Dedifferentiated amniotic fluid mesenchymal stem cell (primary cell): ENCODE data around the gene MAFG.

Source experiments
- DNase-seq: peaks from one replicate; pipeline ENCODE4 v3.0.0-alpha.2; 2016; ENCODE audit errors: extremely low spot score

The MAFG gene

DNA sequence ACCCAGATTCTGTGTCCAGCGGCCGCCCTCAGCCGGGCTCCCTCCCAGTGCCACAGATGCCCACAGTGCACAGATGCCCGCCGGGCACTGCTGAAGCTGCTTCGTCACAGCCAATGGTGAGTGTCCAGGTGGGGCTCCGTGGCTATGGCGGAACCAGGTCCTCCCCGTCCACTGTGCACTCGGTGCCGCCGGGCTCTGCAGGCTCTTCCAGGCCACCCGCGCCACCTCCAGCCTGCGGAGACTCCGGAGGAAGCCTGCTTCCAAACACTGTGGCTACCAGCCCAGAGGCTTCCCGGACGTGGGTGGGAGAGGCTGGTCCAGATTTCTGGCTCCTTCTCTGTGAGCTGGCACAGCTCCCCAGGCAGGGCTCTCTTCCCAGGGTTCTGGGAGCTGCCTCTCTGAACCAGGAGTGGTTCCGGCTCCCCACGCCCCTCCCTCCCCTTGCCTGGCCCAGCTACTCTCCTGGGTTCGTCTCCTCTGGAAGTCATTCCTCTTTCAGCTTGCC lies 12.4 kb upstream of the MAFG start:
- no peak for DNase-seq

DNA sequence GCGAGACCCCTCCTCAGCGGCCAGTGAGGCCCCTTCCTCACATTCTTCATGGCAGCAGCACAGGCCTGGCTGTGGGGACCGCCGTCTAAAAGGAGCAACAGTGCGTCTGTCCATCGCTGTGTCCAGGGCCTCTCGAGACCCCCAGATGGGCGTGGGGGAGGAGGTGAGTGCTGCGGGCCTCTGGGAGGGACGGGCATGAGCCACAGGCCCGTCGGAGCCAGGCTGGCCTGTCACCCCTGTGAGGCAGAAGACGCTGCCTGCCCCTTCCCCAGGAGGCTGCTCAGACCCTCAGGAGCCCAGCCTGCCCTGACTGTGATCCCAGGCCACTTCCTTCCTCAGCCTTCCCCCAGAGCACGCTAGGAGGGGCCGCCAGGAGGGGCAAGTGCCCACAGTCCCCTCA lies 11.7 kb upstream of the MAFG start:
- DNase-seq: no peak

- no peak for DNase-seq
Measured at GRCh38 chr17:81935709-81936084, 8.2 kb upstream of the MAFG start.

GRCh38 chr17:81934850-81935708 lies 7.5 kb upstream of the MAFG start:
- no peak for DNase-seq

DNA sequence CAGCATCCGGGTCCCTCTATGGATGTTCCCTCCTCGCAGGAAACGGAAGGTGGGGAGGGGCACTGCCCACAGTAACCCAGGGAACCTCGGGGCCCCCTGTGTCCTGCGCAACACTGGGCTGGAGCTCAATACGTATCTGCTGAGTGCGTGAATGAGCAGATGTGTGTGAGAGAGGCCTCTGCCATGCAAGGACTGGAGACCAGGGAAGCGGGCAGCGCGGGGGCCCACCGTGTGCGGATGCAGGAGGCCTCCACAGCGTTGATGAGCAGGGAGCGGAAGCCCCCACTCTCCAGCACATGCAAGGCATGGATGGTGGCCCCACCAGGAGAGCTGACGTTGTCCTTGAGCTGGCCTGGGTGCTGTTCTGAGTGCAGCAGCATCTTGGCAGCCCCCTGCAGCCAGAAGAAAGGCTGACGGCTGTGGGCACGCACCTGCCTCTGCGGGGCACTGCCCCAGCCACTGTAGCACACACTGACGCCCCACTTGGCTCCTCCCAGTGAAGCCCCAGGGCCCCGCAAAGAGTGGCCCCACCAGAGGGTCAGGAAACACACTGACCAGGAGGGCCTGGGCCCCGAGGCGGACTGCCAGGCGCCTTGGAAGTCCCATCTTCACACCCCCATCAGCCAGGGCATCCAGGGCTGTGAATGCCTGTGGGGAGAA lies 6.7 kb upstream of the MAFG start:
- DNase-seq: no peak

DNA sequence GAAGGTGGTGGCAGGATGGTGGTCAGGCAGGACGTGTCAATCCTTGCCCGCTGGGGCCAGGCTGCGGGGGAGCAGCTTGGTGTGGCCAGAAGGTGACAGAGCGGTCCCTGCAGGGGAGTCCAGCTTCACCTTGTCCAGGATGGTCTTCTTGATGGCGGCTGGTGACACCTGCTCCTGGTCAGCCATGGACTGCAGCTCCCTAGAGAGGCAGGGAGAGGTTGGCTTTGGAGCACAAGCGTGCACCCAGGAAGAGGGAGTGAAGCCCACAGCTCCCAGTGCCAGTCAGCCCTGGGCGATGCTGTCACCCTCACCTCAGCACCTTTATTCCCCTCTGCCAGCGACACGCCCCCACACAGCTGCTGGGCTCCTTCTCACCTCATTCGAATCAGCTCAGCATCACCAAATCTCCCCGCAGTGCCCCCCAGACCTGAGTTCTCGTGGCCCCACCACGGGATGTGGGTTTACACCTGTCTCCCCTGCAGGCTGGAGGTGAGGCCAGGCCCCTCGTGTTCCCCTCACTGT lies 5.7 kb upstream of the MAFG start:
- DNase-seq: no peak

GRCh38 chr17:81932333-81932983 lies 4.9 kb upstream of the MAFG start:
- DNase-seq: no peak

DNA sequence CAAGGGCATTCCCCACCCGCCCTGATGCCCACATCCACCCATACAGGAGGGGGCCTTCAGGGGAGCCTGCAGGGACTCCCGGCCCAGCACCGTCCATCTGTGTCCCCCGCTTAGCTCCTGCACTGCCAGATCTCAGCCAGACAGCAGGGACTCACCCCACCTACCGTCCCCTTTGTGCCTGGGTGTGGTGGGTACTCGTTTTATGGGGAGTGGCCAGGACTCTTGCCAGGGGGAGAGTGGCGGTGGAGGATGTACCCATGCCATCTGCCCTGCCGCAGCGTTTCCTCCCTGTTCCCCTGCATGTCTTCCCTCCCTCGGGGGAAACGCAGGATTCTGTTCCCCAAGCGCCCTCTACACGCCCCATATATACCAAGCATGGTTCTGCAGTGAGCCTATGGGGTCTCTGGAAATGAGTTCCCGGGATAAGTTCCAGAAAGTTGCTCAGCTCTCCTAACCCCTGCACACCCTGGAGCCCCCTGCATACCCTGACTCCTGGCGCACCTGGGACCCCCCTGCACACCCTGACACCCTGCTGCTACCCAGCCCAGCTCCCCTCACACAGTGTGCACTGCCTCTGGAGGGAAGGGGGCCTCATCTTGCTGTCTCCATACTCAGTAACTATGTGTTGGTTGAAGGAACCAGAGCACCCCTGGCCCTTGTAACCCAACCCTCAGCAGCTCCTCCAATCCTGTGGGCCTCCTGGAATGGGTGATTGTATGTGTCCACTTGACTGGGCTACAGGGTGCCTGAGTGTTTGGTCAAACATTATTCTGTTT lies 4.2 kb upstream of the MAFG start:
- no peak for DNase-seq

- no peak for DNase-seq
Measured at GRCh38 chr17:81931189-81931556, 3.6 kb upstream of the MAFG start.

DNA sequence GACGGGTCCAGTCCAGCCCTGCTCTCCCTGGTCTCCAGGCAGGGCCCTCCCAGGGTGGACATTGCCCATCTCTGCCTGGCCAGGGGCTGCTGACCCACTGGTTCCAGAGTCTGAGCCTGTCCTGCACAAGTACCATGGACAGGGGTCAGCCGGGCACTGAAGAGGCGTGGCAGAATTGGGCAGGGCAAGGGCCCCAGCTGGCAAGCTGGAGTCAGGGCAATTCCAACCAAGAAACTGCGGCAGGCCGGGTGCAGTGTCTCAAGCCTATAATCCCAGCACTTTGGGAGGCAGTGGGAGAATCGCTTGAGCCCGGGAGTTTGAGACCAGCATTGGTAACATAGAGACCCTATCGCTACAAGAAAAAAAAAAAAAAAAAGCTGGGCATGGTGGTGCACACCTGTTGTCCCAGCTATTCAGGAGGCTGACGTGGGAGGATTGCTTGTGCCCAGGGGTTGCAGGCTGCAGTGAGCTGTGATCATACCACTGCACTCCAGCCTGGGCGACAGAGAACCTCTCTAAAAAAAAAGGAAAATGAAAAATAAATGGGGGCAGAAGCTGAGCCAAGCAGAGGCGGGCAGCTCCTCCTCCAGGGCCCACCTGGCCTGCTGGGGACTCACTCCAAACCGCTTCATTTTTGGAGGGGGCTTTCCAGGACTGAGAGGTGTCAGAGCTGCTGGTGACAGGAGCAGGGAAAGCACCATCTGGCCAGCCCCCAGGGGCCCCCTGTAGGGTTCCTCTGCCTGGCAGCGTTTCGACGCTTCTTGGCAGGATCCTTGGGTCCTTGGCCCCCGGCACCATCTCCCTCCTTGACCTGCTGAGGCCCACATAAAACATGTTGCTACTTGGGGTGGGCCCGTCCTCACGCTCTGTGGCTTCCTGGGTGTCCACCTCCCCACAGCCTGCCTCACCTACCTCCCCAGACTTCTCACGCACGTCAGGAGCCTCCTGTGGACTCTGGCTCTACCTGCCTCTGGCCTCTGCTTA lies 2.9 kb upstream of the MAFG start:
- DNase-seq: no peak

DNA sequence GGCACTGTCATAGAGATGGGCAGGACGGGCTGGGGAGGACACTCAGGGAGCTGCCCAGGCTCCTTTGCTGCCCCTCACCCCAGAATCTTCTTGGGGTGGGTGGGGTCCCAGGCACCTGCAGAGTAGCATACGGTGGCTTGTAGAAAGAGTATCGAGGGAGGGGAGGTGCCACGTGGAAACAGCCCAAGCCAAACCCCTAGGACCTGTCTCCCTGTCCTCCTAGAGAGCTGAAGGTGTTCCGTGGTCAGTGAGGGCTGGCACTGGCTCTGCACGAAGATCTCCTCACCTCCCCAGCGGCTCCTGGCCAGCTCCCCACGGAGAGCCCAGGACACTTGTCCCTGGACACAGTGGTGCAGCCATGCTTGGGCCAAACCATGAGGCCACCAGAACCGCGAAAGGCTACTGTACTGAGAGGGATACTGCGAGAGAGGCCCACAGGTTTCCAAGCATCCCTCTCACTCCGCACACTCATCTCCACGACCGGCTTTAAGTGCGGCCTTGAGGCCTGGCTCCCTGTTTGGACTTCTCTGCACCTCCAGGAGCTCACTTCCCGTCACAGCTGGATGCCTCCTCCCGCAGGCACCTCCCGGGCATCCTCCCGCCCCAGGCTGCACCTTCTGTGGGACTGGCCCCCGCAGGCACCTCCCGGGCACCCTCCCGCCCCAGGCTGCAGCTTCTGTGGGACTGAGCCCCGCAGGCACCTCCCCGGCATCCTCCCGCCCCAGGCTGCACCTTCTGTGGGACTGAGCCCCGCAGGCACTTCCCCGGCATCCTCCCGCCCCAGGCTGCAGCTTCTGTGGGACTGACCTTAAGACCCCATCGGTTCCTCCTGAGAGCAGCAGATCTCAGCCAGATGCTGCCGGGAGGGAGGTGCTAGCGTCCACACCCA lies 2.0 kb upstream of the MAFG start:
- DNase-seq: no peak

DNA sequence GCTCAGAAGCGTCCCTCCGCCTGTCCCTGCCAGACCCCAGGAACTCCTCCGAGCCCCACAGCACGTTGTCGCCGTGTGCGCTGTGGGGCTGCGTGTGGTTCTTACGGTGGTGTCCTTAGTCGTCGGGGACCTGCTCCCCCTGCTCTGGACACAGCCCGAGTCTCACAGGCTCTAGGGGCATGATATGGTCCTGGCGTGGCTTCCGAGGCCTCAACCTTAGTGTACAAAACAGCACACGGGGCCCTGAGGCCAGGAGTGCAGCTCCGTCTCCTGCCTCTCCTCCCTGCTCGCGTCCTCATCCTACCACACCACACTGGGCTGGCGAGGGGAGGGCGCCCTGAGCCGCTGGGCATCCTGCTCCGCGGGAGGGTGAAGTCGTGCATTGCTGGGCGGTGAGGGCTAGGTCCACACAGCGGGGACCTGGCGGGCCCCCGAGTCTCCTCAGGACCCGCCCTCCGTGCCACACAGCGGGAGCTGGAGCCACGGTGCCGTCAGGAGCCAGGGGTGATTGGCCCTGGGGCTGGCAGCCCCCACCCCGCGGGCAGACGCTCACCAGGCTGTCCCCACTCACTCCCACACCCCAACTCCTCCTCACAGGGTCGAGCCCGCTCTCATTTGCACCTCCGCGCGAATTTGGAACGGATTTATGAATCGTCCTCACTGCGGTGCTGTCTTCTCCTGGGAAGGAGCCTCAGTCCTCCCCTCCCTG lies 1.2 kb upstream of the MAFG start:
- no peak for DNase-seq

GRCh38 chr17:81927152-81927652 lies 333 bp downstream of the MAFG start:
- no peak for DNase-seq

GRCh38 chr17:81926451-81927151 lies 934 bp downstream of the MAFG start:
- DNase-seq: peak; percentile 68

GRCh38 chr17:81925860-81926450 lies 1.6 kb downstream of the MAFG start:
- no peak for DNase-seq

- no peak for DNase-seq
Measured at GRCh38 chr17:81924557-81925532, 2.7 kb downstream of the MAFG start.
